LNCAP (cell line): ENCODE data around the gene DCAF6.

Experiments used
- TF ChIP-seq, protein P1 (sequence below): fragments of 450-650 bp; IDR thresholded peaks from 2 replicates; pipeline ENCODE4 v1.5.1; 2017; ENCODE audit warnings: mild to moderate bottlenecking

The DCAF6 gene

DNA sequence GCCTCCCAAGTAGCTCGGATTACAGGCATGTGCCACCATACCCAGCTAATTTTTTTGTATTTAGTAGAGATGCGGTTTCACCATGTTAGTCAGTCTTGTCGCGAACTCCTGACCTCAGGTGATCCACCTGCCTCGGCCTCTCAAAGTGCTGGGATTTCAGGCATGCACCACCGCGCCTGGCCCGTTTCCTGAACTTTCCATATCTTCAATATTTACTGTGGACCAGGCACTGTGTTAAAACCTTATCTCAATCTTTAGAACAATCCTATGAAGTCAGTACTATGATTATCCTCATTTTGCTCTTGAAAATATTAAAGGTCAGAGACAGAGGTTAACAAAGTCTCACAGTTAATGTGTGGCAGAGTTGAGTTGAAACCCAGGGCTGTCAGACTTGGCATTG lies 20.9 kb upstream of the DCAF6 start:
- TF ChIP-seq, protein P1, sequence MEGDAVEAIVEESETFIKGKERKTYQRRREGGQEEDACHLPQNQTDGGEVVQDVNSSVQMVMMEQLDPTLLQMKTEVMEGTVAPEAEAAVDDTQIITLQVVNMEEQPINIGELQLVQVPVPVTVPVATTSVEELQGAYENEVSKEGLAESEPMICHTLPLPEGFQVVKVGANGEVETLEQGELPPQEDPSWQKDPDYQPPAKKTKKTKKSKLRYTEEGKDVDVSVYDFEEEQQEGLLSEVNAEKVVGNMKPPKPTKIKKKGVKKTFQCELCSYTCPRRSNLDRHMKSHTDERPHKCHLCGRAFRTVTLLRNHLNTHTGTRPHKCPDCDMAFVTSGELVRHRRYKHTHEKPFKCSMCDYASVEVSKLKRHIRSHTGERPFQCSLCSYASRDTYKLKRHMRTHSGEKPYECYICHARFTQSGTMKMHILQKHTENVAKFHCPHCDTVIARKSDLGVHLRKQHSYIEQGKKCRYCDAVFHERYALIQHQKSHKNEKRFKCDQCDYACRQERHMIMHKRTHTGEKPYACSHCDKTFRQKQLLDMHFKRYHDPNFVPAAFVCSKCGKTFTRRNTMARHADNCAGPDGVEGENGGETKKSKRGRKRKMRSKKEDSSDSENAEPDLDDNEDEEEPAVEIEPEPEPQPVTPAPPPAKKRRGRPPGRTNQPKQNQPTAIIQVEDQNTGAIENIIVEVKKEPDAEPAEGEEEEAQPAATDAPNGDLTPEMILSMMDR = no peak

DNA sequence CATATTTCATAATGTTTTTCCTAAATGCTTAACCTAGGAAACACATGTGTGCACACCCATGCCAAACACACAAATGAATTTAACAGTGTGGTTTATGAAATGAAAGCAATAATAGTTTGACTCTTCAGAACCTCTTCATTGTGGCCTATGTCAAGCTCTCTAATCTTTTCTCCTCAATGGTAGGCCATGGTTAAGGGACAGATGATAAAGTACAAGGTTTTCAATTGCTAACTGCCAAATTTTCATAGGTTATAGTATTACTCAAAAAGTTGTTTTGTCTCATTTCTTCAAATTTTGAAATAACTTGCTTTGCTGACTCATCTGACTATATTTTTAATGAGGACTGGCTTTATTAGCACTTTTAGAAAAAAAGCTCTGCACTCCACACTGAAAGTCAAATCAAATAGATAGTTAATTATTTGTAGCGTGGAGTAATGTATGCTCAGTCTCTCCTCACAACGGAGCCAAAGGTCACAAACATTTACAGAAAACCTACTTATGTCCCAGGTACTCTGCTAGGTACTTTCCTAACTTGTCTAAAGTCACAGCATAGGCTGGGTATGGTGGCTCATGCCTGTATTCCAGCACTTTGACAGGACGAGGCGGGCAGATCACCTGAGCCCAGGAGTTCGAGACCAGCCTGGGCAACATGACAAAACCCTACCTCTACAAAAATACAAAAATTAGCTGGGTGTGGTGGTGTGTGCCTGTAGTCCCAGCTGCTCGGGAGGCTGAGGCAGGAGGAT lies 19.5 kb upstream of the DCAF6 start:
- TF ChIP-seq, protein P1 = no peak

DNA sequence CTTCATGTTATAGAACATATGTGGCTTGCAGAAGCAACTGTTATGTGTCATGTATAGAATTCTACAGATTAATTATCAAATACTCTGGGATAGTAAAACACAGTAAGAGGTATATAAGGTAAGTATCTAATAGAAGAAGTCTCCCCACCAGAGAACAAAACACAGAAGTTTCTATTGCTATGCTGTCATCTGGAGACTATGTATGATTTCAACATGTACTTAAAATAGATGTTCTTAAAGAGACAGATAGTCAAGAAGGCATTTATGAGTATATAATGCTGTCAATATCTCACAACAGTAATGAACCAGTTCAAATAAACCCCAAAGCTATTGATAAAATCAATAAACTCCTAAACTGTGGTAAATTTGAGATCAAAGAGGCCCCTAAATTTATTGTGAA lies 14.5 kb upstream of the DCAF6 start:
- TF ChIP-seq, protein P1 = no peak

DNA sequence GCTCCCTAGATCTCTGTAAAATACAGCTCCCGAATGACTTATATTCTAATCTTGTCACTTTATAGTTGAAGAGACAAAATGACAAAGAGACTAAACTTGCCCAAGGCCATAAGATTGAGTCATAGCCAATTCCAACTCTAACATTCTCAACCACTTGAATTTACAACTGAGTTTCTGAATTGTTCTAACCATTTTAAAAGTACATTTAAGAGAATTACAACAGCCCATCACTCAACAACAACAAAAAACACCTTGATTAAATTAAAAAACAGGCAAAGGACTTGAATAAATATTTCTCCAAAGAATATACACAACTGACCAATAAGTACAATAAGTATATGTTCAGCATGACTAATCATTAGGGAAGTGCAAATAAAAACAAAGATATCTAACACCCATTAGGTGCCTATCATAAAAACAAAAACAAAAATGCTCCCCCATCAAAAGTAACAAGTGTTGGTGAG lies 13.8 kb upstream of the DCAF6 start:
- TF ChIP-seq, protein P1 = no peak

DNA sequence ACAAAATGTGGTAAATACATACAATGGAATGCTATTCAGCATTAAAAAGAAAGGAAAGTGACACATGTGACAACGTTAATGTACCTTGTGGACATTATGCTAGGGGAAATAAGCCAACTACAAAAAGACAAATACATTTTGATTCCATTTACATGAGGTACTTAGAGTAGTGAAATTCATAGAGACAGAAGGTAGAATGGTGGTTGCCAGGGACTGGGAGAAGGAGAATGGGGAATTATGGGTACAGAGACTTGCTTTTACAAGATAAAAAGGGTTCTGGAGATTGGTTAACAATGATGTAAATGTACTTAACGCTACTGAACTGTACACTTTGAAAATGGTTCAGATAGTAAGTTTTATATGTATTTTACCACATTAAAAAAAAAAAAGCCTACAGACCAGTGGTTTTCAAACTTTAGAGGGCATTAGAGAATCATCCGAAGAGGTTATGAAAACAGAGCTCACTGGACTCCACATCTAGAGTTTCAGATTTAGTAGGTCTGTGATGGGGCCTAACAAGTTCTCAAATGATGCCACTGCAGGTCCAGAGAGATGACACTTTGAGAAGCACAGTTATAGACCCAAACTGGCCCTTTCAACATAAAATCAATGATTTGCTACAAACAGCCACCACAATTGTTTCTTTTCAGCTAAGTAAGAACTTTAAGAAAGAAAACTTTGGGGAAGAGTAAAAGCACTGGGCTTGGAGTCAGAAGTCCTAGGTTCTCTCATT lies 13.0 kb upstream of the DCAF6 start:
- TF ChIP-seq, protein P1 = no peak

DNA sequence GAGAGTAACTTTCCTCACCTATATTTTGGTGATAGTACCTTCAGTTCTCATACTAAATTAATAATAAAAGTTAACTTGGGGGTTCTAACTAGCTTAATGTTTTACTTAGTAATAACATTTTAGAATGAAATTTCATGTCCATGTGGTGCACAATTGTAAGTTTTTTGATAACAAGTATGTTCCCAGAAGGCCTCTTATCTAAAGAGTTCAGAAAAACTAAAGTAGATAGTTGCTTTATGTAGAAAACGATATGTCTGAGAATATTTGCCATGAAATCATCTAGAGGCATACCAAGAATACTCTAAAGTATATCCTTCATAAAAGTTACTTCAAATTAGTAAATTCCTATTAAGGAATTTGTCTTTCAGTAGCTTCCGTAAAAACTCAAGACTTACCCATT lies 12.4 kb upstream of the DCAF6 start:
- TF ChIP-seq, protein P1 = no peak

DNA sequence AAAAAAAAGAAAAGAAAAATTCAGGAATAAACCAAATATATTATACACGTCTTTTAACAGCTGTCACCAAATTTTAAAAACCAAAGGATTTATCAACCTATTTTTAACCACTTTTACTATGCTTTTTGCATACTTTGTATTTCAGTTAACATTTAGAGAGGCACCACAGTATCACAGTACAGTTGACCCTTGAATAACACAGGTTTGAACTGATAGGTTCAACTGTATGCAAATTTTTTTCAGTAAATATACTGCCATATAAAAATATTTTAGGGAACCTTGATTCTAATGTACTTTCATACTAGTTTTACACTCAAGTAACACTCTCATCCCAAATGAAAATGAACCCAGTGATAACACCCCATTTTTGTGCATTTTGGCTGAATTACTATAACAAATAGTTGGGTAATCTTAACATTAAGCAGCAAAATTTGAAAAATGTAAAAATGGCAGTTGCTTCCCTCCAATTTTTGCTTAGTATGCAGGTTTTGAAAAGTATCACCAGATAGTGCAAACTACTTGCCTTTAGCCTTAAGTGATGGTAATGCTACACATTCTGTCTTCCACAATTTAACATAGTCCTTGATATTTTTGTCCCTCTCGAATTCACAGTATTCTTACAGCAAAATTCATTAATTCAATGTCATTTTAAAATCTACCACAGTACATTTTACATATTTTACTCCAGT lies 11.8 kb upstream of the DCAF6 start:
- TF ChIP-seq, protein P1 = no peak
